GM13977 (cell line): ENCODE results near the gene C20orf144.
A peak's percentile ranks its signal among the peaks of the same experiment; 100 is the strongest.

Experiments used
- DNase-seq: peaks from one replicate; pipeline ENCODE4 v3.0.0; 2012; ENCODE audit warnings: low spot score
- in situ Hi-C: fragments of 300-500 bp; cut with MboI; formaldehyde crosslinking; loops from one replicate; pipeline ENCODE4 v1.12.0; 2022; ENCODE audit warnings: low sequenced_read_pairs, low pct_unique_long_range_greater_than_20kb, mixed read lengths, inconsistent platforms; ENCODE audit not compliant: unreplicated experiment
- TF ChIP-seq, protein P1 (sequence below): IDR thresholded peaks from 2 replicates; pipeline ENCODE4 v1.5.1; 2012; ENCODE audit warnings: mild to moderate bottlenecking, control low read depth; ENCODE audit not compliant: insufficient read depth; ENCODE audit errors: extremely low read depth, missing control alignments

The C20orf144 gene

DNA sequence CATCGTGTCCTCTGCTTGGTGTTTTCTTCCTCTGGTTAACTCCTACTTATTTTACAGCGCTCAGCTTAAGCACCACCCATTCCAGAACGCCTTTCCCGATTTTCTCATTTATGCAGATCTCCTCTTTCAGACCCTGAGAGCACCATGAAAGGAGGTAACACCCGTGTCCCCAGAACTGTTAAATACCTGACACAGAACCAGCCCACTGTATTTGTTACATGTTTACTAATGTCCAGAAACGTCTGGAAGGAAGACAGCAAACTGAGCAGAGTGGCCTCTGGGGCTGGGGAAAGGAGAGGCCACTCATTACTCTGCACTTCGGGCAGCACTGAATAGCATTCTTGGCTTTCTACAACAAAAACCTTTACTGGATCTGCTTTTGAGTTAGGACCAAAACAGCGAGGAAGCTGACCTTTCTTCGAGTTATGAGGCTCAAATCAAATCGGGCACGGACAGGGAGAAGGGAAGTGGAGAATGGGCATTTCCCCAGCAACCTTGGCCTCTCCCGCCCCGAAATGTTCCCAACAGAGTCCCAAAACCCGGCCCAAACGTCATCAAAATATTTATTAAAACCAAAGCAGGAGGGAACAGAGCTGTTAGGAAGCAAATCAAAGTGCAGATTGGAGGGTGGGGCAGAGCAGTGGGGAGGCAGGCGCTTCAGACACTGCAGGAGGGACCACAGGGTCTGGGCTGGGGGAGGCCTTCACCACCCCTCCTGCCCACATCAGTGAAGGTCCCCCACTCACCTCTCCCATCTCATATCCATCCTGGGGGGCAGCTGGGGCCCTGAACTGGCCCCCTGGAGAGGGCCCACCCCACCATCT lies 13.2 kb downstream of the C20orf144 start:
- DNase-seq = no peak
- TF ChIP-seq, protein P1, sequence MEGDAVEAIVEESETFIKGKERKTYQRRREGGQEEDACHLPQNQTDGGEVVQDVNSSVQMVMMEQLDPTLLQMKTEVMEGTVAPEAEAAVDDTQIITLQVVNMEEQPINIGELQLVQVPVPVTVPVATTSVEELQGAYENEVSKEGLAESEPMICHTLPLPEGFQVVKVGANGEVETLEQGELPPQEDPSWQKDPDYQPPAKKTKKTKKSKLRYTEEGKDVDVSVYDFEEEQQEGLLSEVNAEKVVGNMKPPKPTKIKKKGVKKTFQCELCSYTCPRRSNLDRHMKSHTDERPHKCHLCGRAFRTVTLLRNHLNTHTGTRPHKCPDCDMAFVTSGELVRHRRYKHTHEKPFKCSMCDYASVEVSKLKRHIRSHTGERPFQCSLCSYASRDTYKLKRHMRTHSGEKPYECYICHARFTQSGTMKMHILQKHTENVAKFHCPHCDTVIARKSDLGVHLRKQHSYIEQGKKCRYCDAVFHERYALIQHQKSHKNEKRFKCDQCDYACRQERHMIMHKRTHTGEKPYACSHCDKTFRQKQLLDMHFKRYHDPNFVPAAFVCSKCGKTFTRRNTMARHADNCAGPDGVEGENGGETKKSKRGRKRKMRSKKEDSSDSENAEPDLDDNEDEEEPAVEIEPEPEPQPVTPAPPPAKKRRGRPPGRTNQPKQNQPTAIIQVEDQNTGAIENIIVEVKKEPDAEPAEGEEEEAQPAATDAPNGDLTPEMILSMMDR = no peak
- in situ Hi-C loops = no loop called here

GRCh38 chr20:33676121-33676520 lies 14.0 kb downstream of the C20orf144 start:
- in situ Hi-C loops = no loop called here
- TF ChIP-seq, protein P1 = no peak
- DNase-seq = no peak

GRCh38 chr20:33676652-33677645 lies 14.8 kb downstream of the C20orf144 start:
- no peak for DNase-seq
- TF ChIP-seq, protein P1 = no peak
- in situ Hi-C loops = no loop called here

DNA sequence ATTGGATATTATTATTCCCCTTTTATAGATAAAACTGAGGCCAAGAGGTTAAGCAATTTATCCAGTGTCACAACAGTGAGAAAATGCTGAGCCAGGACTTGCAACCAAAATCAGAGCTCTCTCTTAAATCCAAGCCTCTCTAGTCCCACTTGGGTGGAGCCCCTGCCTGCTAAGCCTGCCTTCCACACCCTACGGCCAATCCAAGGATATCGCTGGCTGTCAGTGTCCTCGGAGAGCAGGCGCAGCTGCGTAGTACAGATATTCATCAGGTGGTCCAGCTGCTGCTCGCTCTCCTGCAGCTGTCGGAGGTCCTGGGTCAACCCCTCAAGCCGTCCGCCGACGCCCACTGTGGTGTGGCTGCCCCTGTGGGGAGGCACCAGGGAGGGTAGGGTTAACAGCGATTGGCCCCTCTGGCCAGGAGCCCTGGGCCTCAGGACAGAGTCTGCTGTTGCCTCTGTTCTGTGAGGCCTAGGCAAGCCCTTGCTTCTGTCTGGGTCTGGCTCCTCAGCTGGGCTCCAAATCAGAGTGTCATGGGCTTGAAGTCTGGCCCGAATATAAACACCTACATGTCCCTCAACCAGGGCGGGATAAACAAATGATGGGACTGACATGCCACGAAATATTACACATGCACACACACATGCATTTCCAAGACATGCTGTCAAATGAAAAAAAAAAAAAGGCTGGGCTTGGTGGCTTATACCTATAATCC lies 16.0 kb downstream of the C20orf144 start:
- in situ Hi-C loops = no loop called here
- no peak for DNase-seq
- TF ChIP-seq, protein P1 = no peak

- in situ Hi-C loops = no loop called here
- DNase-seq = peak; percentile 78
- TF ChIP-seq, protein P1 = no peak
These were observed 17.8 kb downstream of the C20orf144 start for GRCh38 chr20:33679758-33680485.
